ACHN (cell line): ENCODE measurements around the gene USP15.
"Not testable (repeated sequence)": the region's sequence is repeated elsewhere in the genome, so short reads cannot be mapped to it uniquely, and the experiment has no call there.

Experiments used
- DNase-seq: peaks from one replicate; pipeline ENCODE4 v3.0.0-alpha.2; 2015
- in situ Hi-C: cut with HindIII; loops from 2 replicates; pipeline ENCODE4 v1.10.0; 2017; ENCODE audit warnings: low sequenced_read_pairs, low pct_ligation_motif_present, low pct_unique_long_range_greater_than_20kb

USP15 gene

GRCh38 chr12:62459976-62460375, 199.8 kb downstream of the USP15 start:
- in situ Hi-C loops: no loop called here

GRCh38 chr12:62461171-62461837, 201.1 kb downstream of the USP15 start:
- in situ Hi-C loops: not testable (repeated sequence)

More at GRCh38 chr12:62459976-62460375, 199.8 kb downstream of the USP15 start:
- DNase-seq: no peak

GRCh38 chr12:62463252-62463651, 203.0 kb downstream of the USP15 start:
- DNase-seq, in situ Hi-C loops: not testable (repeated sequence)

More at GRCh38 chr12:62461171-62461837, 201.1 kb downstream of the USP15 start:
- DNase-seq: not testable (repeated sequence)
